Body of pancreas (tissue), 4 donors: ENCODE data around the gene ANKRD30A. TPM values are rescaled to one million over a fixed set of nuclear protein-coding genes. Genes with fewer than 3 reads are reported as not detected.

Experiments used
- ATAC-seq: fragments of 150-250 bp; one replicate; pipeline ENCODE4 v1.9.1; 2016
- DNase-seq, 4 donors: peaks; one replicate each; pipeline ENCODE4 v3.0.0-alpha.2; 2019
- H3K27ac ChIP-seq, 4 donors: fragments of 200-600 bp; sonication (generic); 1 replicate in 3 of 4; 2 replicates in 1 of 4; pipeline versions ENCODE4 v1.5.1 to v1.6.1; 2016 to 2019; ENCODE audit warnings: mild to moderate bottlenecking in 1 of 4, mixed read lengths in 1 of 4, moderate library complexity in 1 of 4
- H3K27me3 ChIP-seq, 2 donors: fragments of 200-600 bp; sonication (generic); one replicate each; pipeline ENCODE4 v1.6.0; 2016; ENCODE audit warnings: mild to moderate bottlenecking in 1 of 2
- H3K36me3 ChIP-seq, 2 donors: fragments of 200-600 bp; sonication (generic); replicated peaks in 1 of 2; 2 replicates each; pipeline ENCODE4 v1.5.1; 2016; ENCODE audit warnings: low read depth in 2 of 2; ENCODE audit not compliant: insufficient read depth in 1 of 2
- H3K4me1 ChIP-seq: fragments of 200-600 bp; sonication (generic); one replicate; pipeline ENCODE4 v1.6.0; 2016
- H3K4me3 ChIP-seq, 2 donors: fragments of 200-600 bp; sonication (generic); 1 replicate in 1 of 2; 2 replicates in 1 of 2; pipeline ENCODE4 v1.5.1; 2016 to 2019
- H3K9me3 ChIP-seq, 3 donors: fragments of 200-600 bp; sonication (generic); 1 replicate in 2 of 3; 2 replicates in 1 of 3; pipeline ENCODE4 v1.5.1; 2016
- POLR2A ChIP-seq, 3 donors: fragments of 450-650 bp; IDR thresholded peaks; one replicate each; pipeline ENCODE4 v1.6.1; 2016; ENCODE audit warnings: antibody characterized with exemption in 3 of 3, mild to moderate bottlenecking in 2 of 3
- WGBS, 2 donors: methylation state at CpG; one replicate each; pipeline ENCODE4 v1.1.5; 2017; 5-methylcytosine and 5-hydroxymethylcytosine counted together
- intact Hi-C: fragments of 100-400 bp; cut with DNase I; formaldehyde crosslinking; loops from one replicate; pipeline ENCODE4 v1.15.1; 2023
- total RNA-seq, 2 donors: library from RNA; depleted of rRNA; stranded (reverse); fragments of >200 nt; gene quantifications; one replicate each; pipeline ENCODE4 v1.1.0, GENCODE V29; 2016
- TF ChIP-seq, protein P1 (sequence below), 7 experiments: fragments of 450-650 bp in 4 of 7; fragments of 200-600 bp in 3 of 7; sonication (generic) in 3 of 7; IDR thresholded peaks; one replicate each; pipeline ENCODE4 v1.5.1; 2016 to 2019; ENCODE audit warnings: antibody characterized with exemption in 7 of 7

Gene ANKRD30A
- total RNA-seq, 2 donors from 2014 or later = not detected

DNA sequence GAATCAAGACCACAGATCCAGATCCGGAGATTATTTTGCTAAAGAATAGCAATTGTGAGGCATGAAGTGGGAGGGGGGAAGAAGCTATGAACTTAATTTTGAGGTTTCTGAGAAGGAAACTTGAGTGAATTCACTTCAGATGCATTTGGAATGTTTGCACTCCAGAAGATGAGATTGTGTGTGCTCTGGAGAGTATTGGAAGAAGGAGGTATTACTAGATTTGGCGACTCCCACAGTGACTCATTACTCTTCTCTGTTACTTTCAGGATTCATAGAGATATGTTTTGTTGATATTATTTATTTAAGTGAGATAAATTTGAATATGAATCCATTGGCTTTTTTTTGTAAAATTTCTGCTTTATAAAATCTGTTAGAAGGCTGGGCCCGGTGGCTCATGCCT lies 80.7 kb downstream of the ANKRD30A start:
- Histone ChIP-seq H3K27me3 (no peaks in the 10 kb centered on the region), H3K4me3 (no peak overlapping the region), H3K9me3 (no peaks in the 10 kb centered on the region), H3K36me3 (no peaks in the 10 kb centered on the region), H3K4me1 (no peaks in the 10 kb centered on the region), H3K27ac (no peak overlapping the region)
- TF ChIP-seq, protein P1, sequence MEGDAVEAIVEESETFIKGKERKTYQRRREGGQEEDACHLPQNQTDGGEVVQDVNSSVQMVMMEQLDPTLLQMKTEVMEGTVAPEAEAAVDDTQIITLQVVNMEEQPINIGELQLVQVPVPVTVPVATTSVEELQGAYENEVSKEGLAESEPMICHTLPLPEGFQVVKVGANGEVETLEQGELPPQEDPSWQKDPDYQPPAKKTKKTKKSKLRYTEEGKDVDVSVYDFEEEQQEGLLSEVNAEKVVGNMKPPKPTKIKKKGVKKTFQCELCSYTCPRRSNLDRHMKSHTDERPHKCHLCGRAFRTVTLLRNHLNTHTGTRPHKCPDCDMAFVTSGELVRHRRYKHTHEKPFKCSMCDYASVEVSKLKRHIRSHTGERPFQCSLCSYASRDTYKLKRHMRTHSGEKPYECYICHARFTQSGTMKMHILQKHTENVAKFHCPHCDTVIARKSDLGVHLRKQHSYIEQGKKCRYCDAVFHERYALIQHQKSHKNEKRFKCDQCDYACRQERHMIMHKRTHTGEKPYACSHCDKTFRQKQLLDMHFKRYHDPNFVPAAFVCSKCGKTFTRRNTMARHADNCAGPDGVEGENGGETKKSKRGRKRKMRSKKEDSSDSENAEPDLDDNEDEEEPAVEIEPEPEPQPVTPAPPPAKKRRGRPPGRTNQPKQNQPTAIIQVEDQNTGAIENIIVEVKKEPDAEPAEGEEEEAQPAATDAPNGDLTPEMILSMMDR (IDR thresholded peaks at IDR 0.05) = no peak
- no peak for TF ChIP-seq POLR2A (IDR thresholded peaks at IDR 0.05)
- 62 to 70% methylated on average over 3 of the region's 3 CpGs for WGBS, 2 donors
- DNase-seq = no peak
- intact Hi-C loops = no loop called here
- ATAC-seq = no peak

DNA sequence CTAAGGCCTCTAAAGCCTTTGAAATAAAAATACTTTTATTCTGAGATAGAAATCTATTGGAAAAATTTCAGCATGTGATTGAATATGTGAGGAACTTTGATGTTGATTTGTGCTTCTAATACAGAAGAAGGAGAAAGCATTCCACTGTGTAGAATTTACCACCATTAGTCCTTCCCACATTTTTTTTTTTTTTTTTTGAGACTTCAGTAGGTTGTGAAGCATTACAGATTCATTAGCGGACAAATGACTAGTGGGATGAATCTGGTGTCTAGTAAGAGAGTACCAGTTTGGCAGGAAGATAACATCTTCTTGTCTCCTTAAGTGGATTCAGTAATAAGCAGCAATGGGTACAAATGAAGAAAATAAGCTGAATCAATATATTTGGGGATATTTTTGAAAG lies 95.5 kb downstream of the ANKRD30A start:
- ATAC-seq = no peak
- H3K4me1 ChIP-seq = no peaks in the 10 kb centered on the region

DNA sequence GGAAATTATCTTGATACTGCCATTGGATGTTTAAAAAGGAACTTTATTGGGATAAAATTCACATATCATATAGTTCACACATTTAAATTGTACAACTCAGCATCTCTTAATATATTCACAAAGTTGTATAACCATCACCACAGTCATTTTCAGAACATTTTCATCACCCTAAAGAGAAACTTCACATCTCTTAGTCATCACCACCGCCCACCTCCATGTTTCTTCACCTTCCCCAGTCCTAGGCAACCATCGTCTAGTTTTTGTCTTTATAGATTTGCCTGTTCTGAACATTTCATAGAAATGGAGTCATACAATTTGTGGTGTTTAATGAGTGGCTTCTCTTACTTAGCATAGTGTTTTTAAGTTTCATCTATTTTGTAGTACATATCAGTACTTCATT lies 96.6 kb downstream of the ANKRD30A start:
- no peak for ATAC-seq
- H3K27me3 ChIP-seq = no peaks in the 10 kb centered on the region
- no peak overlapping the region for H3K4me3 ChIP-seq
- WGBS, 2 donors = 14 to 26% methylated on average over 2 of the region's 2 CpGs
- no peak overlapping the region for H3K27ac ChIP-seq
- no peak for DNase-seq
- H3K9me3 ChIP-seq = no peaks in the 10 kb centered on the region
- intact Hi-C loops = no loop called here
- no peaks in the 10 kb centered on the region for H3K4me1 ChIP-seq
- TF ChIP-seq POLR2A (IDR thresholded peaks at IDR 0.05) = no peak
- TF ChIP-seq, protein P1 (IDR thresholded peaks at IDR 0.05) = no peak
- no peaks in the 10 kb centered on the region for H3K36me3 ChIP-seq

More for the DNA sequence above, 95.5 kb downstream of the ANKRD30A start:
- Histone ChIP-seq H3K9me3 (no peaks in the 10 kb centered on the region), H3K27ac (no peak overlapping the region), H3K27me3 (no peaks in the 10 kb centered on the region), H3K4me3 (no peak overlapping the region), H3K36me3 (no peaks in the 10 kb centered on the region)
- TF ChIP-seq, protein P1 (IDR thresholded peaks at IDR 0.05) = no peak
- TF ChIP-seq POLR2A (IDR thresholded peaks at IDR 0.05) = no peak
- WGBS, 2 donors = 0 to 38% methylated on average over 1 of the region's 1 CpG
- no peak for DNase-seq
- intact Hi-C loops = no loop called here

DNA sequence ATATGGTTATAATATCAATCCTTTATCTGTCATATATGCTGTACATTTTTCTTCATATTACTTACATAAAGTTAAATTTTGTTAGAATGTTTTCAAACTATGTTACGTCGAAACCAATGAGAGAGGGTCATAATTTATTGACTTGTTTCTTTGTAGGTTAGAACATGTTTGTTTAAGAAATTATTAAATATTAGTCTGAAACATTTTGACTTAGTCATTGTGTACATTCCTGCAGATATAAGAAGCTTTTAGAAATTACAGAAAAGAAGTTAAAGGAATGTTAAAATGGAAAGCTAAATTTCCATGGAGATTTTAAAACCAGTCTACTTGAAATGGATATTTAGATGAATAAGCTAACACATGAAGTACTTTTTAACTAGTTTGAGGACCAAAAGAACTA lies 99.8 kb downstream of the ANKRD30A start:
- intact Hi-C loops = no loop called here
- Histone ChIP-seq H3K36me3 (no peaks in the 10 kb centered on the region), H3K9me3 (no peaks in the 10 kb centered on the region), H3K4me3 (no peak overlapping the region), H3K27ac (no peak overlapping the region), H3K4me1 (no peaks in the 10 kb centered on the region), H3K27me3 (no peaks in the 10 kb centered on the region)
- ATAC-seq (no peak), DNase-seq (no peak)
- WGBS, 2 donors = 63 to 78% methylated on average over 2 of the region's 2 CpGs
- TF ChIP-seq, protein P1 (IDR thresholded peaks at IDR 0.05) = no peak
- TF ChIP-seq POLR2A (IDR thresholded peaks at IDR 0.05) = no peak

DNA sequence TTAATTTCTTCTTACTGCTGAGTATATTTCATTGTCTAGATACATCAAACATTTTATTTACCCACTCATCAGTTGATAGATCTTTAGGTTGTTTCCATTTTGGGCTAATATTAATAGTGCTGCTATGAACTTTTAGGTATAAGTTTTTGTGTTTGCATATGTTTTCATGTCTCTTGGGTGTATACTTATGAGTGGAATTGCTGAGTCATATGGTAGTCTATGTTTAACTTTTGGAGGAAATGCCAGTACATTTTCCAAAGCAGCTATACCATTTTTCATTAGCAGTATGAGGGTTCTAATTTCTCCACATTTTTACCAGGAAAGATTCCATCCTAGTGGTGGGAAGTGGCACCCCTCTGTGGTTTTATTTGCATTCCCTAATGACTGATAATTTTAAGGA lies 101.1 kb downstream of the ANKRD30A start:
- TF ChIP-seq, protein P1 (IDR thresholded peaks at IDR 0.05) = no peak
- TF ChIP-seq POLR2A (IDR thresholded peaks at IDR 0.05) = no peak
- intact Hi-C loops = no loop called here
- Histone ChIP-seq H3K9me3 (no peaks in the 10 kb centered on the region), H3K4me3 (no peak overlapping the region), H3K4me1 (no peaks in the 10 kb centered on the region), H3K27me3 (no peaks in the 10 kb centered on the region), H3K36me3 (no peaks in the 10 kb centered on the region), H3K27ac (no peak overlapping the region)
- DNase-seq = no peak
- no peak for ATAC-seq
